Tibial nerve (tissue), 4 donors: Measurements from ENCODE around the gene KCNQ1.

Experiments used
- EP300 ChIP-seq, 2 donors: sonication (generic); formaldehyde crosslinking; IDR thresholded peaks; one replicate each; pipeline ENCODE4 v1.6.1; 2017; ENCODE audit warnings: antibody characterized with exemption in 2 of 2, mild to moderate bottlenecking in 1 of 2
- TF ChIP-seq, protein P1 (sequence below), 5 experiments: fragments of 200-600 bp in 3 of 5; fragments of 450-650 bp in 2 of 5; sonication (generic) in 3 of 5; IDR thresholded peaks; one replicate each; pipeline ENCODE4 v1.5.1; 2016 to 2019; ENCODE audit warnings: antibody characterized with exemption in 5 of 5, mild to moderate bottlenecking in 3 of 5, moderate library complexity in 2 of 5

DNA sequence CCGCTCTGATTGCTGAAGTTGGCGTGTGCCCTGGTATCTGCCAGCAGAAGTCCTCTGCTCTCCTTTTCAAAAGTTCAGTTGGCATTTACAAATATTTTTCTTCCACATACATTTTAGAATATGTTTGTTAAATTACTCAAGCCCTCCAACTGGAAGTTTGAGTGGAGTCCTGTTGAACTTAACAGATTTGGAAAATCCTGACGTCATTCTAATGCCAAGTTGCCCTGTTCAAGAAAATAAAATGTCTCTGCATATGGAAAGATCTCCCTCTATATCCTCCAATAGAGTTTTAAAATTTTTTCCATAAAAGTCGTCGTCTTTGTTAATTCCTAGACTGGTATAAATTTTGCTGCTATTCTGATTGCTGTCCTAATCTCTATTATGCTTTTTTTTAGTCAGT, 251.6 kb downstream of the KCNQ1 start:
- TF ChIP-seq EP300 (IDR thresholded peaks at IDR 0.05), result no peak
- TF ChIP-seq, protein P1, sequence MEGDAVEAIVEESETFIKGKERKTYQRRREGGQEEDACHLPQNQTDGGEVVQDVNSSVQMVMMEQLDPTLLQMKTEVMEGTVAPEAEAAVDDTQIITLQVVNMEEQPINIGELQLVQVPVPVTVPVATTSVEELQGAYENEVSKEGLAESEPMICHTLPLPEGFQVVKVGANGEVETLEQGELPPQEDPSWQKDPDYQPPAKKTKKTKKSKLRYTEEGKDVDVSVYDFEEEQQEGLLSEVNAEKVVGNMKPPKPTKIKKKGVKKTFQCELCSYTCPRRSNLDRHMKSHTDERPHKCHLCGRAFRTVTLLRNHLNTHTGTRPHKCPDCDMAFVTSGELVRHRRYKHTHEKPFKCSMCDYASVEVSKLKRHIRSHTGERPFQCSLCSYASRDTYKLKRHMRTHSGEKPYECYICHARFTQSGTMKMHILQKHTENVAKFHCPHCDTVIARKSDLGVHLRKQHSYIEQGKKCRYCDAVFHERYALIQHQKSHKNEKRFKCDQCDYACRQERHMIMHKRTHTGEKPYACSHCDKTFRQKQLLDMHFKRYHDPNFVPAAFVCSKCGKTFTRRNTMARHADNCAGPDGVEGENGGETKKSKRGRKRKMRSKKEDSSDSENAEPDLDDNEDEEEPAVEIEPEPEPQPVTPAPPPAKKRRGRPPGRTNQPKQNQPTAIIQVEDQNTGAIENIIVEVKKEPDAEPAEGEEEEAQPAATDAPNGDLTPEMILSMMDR (IDR thresholded peaks at IDR 0.05), result no peak
